ENCODE measurements around the gene POLL.
"Not testable (repeated sequence)": the region's sequence is repeated elsewhere in the genome, so short reads cannot be mapped to it uniquely, and the experiment has no call there.

POLL gene

GRCh38 chr10:101587725-101588653 lies at the start of gene POLL, which contains the start of gene DPCD:
Gene POLL, minus strand, starts transcription at chr10:101588257. Its CDS starts 897 bp downstream, at chr10:101587360.
Gene DPCD, plus strand, starts transcription at chr10:101588321. Its CDS starts 16 bp downstream, at chr10:101588337.
- DNase-seq, result peak; percentile 71

GRCh38 chr10:101633510-101633909 lies 45.5 kb upstream of the POLL start:
- DNase-seq, result not testable (repeated sequence)

- no peak for DNase-seq
Measured at GRCh38 chr10:101631821-101632475, 43.9 kb upstream of the POLL start.

GRCh38 chr10:101630633-101630920 lies 42.5 kb upstream of the POLL start:
- DNase-seq, result no peak

- DNase-seq, result no peak
Measured at GRCh38 chr10:101629837-101630632, 42.0 kb upstream of the POLL start.

GRCh38 chr10:101625821-101626412 lies 37.9 kb upstream of the POLL start:
- no peak for DNase-seq

- no peak for DNase-seq
Measured at GRCh38 chr10:101624526-101625102, 36.6 kb upstream of the POLL start.

- DNase-seq, result no peak
Measured at GRCh38 chr10:101623528-101623927, 35.5 kb upstream of the POLL start.

GRCh38 chr10:101619983-101620382 lies 31.9 kb upstream of the POLL start:
- no peak for DNase-seq

GRCh38 chr10:101618871-101619270 lies 30.8 kb upstream of the POLL start:
- no peak for DNase-seq

- DNase-seq, result no peak
Measured at GRCh38 chr10:101617824-101618568, 29.9 kb upstream of the POLL start.

- no peak for DNase-seq
Measured at GRCh38 chr10:101617102-101617823, 29.2 kb upstream of the POLL start.

GRCh38 chr10:101616415-101617101 lies 28.5 kb upstream of the POLL start:
- no peak for DNase-seq

- DNase-seq, result no peak
Measured at GRCh38 chr10:101615525-101616116, 27.6 kb upstream of the POLL start.

GRCh38 chr10:101614663-101615524 lies 26.8 kb upstream of the POLL start:
- DNase-seq, result no peak

- DNase-seq, result no peak
Measured at GRCh38 chr10:101613646-101614045, 25.6 kb upstream of the POLL start.

GRCh38 chr10:101612872-101613271 lies 24.8 kb upstream of the POLL start:
- no peak for DNase-seq

GRCh38 chr10:101612086-101612485 lies 24.0 kb upstream of the POLL start:
- no peak for DNase-seq

Measured in NCI-H2171 (cell line).